ENCODE results near the gene YKT6. TPM values are rescaled to one million over a fixed set of nuclear protein-coding genes. Genes with fewer than 3 reads are reported as not detected.

Gene YKT6
- total and polyA plus RNA-seq, 3 donors from 2014 or later = 66.5 to 85.9 (median 72.3) TPM

- H3K4me3 ChIP-seq = no peak overlapping the region
- H3K4me1 ChIP-seq = no peaks in the 10 kb centered on the region
- H3K27me3 ChIP-seq = no peaks in the 10 kb centered on the region
- WGBS, 2 donors = 79 to 86% methylated on average over 4 to 10 of the region's 10 CpGs
- no peak for TF ChIP-seq POLR2A (IDR thresholded peaks at IDR 0.05)
- TF ChIP-seq CTCF (IDR thresholded peaks at IDR 0.05) = no peak
- intact Hi-C loops (cut with DNase I; ENCODE audit: low total_unique reads) = no loop called here
- no peaks in the 10 kb centered on the region for H3K9me3 ChIP-seq
- no peaks in the 10 kb centered on the region for H3K36me3 ChIP-seq (ENCODE audit: low read depth, missing control alignments)
- no peak for DNase-seq
- H3K27ac ChIP-seq = no peak overlapping the region
Observed at GRCh38 chr7:44158096-44158872, 42.5 kb upstream of the YKT6 start.

GRCh38 chr7:44158873-44159631 lies 41.7 kb upstream of the YKT6 start:
- Histone ChIP-seq H3K27me3 (no peaks in the 10 kb centered on the region), H3K9me3 (no peaks in the 10 kb centered on the region), H3K4me1 (no peaks in the 10 kb centered on the region), H3K27ac (no peak overlapping the region), H3K36me3 (ENCODE audit: low read depth, missing control alignments) (no peaks in the 10 kb centered on the region), H3K4me3 (no peak overlapping the region)
- DNase-seq = no peak
- 96 to 97% methylated on average over 9 to 12 of the region's 12 CpGs for WGBS, 2 donors
- TF ChIP-seq POLR2A (IDR thresholded peaks at IDR 0.05) (no peak), CTCF (IDR thresholded peaks at IDR 0.05) (no peak)
- intact Hi-C loops (cut with DNase I; ENCODE audit: low total_unique reads) = no loop called here

GRCh38 chr7:44159824-44160630 lies 40.8 kb upstream of the YKT6 start:
- WGBS, 2 donors = 93 to 98% methylated on average over 5 of the region's 5 CpGs
- H3K4me1 ChIP-seq = no peaks in the 10 kb centered on the region
- no peak for TF ChIP-seq CTCF (IDR thresholded peaks at IDR 0.05)
- no peak for TF ChIP-seq POLR2A (IDR thresholded peaks at IDR 0.05)
- intact Hi-C loops (cut with DNase I; ENCODE audit: low total_unique reads) = no loop called here
- no peaks in the 10 kb centered on the region for H3K36me3 ChIP-seq (ENCODE audit: low read depth, missing control alignments)
- H3K27ac ChIP-seq = no peak overlapping the region
- DNase-seq = no peak
- no peaks in the 10 kb centered on the region for H3K27me3 ChIP-seq
- H3K9me3 ChIP-seq = no peaks in the 10 kb centered on the region
- no peak overlapping the region for H3K4me3 ChIP-seq

GRCh38 chr7:44161371-44161770 lies 39.4 kb upstream of the YKT6 start:
- WGBS, 2 donors = 91 to 93% methylated on average over 2 of the region's 2 CpGs
- TF ChIP-seq POLR2A (IDR thresholded peaks at IDR 0.05) (no peak), CTCF (IDR thresholded peaks at IDR 0.05) (no peak)
- Histone ChIP-seq H3K4me1 (no peaks in the 10 kb centered on the region), H3K9me3 (no peaks in the 10 kb centered on the region), H3K36me3 (ENCODE audit: low read depth, missing control alignments) (no peaks in the 10 kb centered on the region), H3K27me3 (no peaks in the 10 kb centered on the region), H3K4me3 (no peak overlapping the region), H3K27ac (no peak overlapping the region)
- DNase-seq = no peak
- intact Hi-C loops (cut with DNase I; ENCODE audit: low total_unique reads) = no loop called here

All from testis (tissue), 3 donors.